Inferior parietal cortex (tissue), 1 donor: Measurements from ENCODE around the gene ASB15.

ENCODE experiments used
- DNase-seq: peaks from one replicate; pipeline ENCODE4 v3.0.0-alpha.2; 2016; ENCODE audit errors: extremely low spot score

Gene ASB15

DNA sequence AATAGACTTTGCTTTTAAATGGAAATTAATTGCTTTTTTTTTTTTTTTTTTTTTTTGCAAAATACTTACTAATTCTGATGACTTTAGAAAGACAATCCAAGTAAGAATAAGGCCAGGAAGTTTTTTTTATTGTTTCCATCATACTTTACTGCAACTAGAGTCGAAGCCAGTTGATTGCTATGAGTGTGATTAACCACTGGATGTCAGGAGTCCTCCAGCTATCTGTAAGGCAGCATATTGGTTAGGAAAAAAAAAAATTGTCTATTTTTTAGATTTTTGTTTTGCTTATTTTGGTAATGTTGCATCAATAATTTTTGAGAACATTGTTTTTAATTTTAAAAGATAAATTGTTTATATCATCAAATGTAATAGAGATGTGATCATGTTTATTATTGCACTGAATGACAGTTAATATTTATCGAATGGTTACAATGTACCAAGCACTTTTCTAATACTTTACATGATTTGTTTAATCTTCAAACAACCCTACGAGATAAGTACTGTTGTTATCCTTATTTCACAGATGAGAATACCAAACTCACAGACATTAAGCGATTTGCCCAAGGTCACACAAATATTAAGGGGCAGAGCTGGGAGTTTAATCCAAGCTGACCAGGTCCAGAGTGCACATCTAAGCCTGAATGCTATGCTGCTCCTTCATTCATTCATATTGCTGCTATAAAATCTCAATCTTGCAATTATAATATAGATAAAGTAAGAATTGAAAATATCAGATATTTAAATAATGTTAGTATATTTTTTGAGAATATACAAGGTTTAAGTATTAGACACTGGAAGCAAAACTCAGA is 34.1 kb downstream of the ASB15 start:
- peak; percentile 13 for DNase-seq

DNA sequence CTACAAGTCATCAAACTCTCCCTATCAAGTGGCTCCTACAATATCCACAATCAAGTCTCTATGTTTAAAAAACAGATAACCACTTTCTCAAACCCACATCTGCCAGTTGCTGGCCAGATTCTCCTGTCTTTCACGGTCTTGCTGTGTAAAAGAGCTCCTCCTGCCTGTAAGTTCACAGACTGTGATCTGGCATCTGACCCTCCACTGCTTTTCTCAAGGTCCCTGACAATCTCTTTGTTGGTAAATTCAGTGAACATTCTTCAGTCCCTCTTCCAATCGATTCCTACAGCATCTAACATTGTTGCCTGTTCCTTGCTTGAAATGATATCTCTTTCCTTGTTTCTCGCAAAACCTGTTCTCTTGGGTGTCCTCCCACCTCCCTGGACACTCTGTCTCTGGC is 35.6 kb downstream of the ASB15 start:
- DNase-seq, result no peak

DNA sequence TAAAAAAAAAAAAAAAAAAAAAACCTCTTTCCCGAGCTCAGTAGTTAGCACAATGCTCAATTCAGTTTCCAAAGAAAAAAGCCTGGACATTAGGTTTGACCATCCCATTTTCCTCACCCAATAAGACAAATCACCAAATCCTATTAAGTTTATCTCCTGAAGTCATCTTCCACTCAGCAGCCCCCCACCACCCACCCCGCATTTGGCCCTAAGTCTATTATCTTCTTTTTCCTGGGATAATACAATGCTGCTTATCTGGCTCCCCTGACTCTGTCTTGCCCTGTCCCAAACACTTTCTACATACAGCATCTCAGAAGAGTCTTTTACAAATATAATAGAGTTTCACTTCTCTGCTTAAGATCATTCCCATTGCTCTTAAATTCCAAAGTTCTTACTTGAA is 36.3 kb downstream of the ASB15 start:
- no peak for DNase-seq

DNA sequence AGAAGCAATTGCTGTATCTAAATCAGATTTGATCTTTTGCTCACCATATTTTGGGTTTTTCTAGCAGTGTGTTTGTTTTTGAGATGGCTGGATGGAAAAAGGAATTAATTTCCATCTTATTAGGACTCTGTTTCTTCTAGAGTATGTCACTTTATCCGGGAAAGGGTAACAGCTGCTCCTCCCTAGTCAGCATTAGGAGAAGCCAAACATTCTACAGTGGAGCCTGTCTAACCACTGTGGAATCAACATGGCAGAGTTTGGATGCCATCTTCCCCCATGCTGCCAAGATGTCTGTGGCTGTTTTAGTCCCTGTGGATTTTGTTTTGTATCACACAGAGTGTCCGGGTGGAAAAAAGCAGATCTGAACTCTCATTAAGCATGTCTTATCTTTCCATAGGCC is 38.0 kb downstream of the ASB15 start:
- DNase-seq, result no peak

DNA sequence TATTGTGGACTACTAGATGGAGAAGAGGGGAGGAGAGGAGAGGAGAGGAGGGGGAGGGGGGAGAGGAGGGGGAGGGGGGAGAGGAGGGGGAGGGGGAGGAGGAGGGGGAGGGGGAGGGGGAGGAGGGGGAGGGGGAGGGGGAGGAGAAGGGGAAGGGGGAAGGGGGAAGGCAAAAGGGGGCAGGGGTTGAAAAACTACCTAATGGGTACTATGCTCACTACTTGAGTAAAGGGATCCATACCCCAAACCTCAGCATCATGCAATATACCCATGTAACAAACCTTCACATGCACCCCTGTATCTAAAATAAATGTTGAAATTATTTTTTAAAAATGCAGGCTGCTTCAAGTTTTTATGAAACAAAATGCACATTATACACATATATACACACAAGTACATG is 39.0 kb downstream of the ASB15 start:
- DNase-seq, result no peak

DNA sequence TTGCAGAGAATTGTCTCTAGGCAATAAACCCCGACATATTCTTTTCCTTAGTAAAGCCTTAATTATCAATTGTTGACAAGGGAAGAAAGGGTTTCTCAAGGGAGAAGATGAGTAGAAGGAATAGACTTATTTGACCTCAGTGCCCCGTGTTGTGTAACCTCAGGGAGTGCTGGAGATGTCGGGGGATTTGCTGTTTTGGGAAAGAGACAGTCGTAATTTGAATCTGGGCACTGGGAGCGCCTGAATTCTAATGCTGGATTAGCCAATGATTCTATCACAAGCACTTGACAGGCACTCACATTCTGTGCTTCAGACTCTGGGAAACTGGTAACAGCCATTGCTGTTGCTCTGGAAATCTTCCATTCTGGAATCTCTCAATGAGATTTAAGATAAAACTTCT is 40.3 kb downstream of the ASB15 start:
- DNase-seq, result no peak

DNA sequence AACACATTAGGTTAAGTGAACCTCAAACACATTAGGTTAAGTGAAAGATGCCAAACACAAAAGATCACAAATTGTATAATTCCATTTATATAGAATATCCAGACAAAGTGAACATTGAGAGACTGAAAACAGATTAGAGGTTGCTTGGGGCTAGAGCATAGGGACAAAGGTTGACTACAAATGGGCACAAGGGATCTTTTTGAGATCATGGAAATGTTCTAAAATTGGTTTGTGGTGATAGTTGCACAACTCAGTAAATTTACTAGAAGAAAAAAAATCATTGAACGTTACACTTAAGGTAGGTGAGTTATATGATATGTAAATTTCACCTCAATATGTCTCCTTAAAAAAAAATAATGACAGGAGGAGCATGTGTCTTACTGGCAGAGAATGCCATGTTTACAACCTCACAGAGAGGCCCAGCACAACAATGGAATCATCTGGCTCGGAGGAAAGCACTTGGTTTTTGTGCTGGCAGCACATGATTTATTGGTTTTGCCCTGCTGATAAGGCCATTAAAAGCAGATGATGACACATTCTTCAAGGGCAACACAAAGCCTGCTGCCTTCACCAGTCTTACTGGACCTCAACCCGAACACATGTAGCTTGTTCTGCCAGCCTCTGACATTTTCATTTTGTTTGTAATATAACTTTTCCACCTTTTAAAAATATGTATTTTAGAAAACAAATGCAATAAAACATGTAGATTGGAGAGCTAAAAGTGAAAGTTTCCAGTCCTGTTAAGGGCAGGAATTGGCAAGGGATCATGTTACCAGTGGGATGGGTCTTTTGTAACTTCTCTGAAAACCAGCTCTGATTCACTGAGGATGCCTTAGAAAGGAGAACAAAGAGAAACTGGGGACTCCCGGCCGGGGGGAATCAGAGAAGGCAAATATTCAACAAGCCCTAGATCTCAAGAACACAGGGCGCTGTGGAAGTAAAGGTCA is 42.1 kb downstream of the ASB15 start:
- DNase-seq, result no peak

DNA sequence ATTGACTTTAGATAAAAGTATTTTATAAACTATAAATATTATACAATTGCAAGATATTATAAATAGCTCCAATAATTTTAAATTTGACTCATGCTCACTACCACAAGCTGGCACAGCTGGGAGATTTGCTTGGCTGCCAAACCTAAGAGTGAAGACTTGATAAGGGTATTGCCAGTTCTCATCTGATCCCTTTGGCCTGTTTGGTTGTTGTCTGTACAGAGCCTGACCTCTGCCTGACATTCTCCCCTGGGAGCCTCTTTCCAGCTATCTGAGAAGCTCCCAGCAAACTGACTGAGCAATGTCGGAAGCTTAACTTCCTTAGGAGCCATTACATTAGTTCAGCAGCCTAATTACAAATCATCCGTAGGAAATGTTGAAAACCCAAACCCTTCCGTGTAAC is 43.9 kb downstream of the ASB15 start:
- DNase-seq, result no peak

DNA sequence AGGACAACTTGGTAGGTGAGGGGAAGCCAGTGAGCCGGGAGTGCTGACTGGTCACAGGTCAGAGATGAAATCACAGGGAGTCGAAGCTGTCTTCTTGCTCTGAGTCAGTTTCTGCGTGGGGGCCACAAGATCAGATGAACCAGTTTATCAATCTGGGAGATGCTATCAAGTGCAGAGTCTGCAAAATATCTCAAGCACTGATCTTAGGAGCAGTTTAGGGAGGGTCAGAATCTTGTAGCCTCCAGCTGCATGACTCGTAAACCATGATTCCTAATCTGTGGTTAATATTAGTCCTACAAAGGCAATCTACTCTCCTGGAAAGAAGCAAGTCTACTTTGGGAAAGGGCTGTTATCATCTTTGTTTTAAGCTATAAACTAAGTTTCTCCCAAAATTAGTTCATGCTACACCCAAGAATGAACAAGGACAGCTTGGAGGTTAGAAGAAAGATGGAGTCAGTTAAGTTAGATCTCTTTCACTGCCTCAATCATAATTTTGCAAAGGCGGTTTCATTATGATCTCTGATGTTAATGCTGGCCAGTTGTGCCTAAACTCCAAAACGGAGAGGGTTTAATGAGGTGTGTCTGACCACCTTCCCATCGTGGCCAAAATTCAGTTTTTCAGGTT is 45.6 kb downstream of the ASB15 start:
- no peak for DNase-seq

DNA sequence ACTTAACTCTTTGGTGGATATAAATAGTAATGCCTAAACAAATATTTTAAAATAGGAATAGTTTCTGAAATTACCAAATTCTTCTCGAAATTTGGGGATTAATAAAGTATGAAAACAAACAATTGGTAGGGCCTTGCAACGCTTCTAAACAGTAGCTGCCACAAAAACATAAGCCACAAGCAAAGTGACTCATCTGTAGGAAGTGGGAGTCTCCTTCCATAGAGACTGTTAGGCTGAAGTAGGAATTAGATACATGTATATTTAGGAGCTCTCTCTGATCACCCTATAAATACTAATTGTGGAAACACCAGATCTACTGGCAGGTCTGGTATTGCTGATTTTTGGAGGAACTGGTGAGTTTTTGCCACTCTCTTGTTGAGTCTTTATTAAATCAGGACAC is 48.3 kb downstream of the ASB15 start:
- DNase-seq, result no peak

DNA sequence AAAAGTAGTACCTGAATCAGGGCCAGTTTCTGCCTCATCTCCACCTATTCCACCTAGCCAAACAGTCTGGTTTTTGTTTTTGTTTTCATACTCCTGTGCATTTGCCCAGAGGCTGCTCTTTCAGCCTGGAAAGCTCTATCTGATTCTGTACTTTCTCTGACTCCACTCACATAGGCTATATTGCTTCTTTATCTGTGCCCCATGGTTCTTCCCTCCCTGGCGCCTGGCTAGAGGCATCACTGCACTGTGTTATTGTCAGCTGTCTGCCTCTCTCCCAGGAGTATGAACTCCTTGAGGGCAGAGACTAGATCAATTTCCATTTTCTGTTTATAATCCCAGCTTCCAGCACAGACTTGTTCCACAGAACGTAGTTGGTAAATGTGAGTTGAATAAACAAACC is 49.0 kb downstream of the ASB15 start:
- DNase-seq, result no peak

DNA sequence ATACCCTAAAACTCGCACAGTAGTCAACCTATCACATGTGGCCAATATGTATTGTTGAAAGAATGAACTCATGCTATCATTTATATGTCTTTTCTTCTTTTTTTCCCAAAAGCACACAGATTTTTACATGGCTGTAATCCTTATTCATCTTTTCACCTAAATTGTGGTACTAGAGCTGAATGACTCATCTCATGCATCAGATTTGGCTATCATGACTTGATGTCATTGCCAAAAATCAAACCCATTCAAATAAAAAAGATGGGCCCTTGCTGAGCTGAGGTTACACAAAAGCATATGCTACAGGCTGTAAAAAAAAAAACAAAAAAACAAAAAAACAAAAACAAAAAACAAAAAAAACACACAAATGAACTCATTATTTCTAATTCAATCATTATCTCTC is 50.8 kb downstream of the ASB15 start:
- no peak for DNase-seq

DNA sequence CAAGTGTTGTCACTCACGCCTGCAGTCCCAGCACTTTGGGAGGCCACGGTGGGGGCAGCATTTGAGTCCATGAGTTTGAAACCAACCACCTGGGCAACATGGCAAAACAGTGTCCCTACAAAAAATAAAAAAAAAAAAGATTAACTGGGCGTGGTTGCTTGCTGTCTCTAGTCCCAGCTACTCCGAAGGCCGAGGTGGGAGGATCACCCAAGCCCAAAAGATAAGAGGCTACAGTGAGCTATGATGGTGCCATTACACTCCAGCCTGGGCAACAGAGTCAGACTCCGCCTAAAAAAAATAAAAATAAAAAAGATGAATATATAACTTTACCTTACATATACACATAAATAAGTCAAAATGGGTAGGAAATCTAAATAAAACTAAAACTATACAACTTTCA is 51.5 kb downstream of the ASB15 start:
- DNase-seq, result no peak

DNA sequence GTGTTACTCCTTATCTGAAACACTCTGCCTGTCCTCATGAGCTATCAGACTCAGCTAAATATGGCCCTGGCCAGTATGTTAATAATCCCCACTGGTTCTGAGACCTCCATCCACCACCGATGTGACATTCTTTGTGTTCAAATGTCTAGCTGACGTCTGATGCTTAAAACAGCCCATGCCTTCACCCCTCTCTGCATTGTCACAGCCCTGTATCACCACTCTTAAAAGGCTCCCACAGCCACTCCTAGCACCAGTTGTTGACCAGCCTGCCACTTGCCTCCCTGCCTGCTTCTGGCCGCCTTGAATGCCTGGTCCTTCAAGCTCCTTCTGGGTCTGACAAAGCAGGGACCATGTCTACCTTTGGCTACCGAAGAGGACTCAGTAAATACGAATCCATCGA is 54.0 kb downstream of the ASB15 start, which contains the start of gene LMOD2:
Gene LMOD2, plus strand, starts transcription at position 253 of the 400 bp plus-strand sequence. Its CDS starts 98 bp downstream, at position 351.
- no peak for DNase-seq

DNA sequence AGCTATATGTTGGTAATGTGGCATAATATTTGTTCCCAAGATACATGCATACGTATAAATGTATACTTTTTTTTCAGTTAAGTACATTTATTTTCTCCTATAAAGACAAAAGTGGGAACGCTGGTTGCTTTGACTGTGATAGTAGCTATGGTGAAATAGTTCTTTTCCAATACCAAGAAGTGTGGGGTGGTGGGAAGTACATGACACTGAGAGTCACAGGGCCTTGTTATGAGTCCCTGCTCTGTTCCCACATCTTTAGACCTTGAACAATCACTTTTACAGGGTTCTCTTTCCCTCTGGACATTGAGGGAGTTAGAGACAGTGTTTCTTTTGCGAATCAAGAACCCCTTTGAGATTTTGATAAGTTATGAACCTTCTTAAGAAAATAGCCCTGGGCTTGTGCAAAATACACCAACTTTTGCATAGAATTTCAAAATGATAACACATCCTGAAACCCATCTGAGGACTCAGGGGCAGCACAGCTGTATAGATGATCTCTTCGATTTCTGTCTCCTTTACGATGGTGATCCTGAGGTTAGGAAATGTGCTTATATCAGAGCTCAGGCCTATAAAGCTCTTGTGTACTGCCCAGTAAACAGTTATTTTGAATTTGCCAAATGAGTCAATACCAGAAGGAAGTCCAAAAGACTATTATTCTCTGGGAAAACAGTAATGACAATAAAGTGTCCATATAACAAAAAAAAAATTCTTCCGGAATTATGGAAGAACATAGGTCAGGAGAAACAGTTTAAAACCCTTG is 55.1 kb downstream of the ASB15 start:
- no peak for DNase-seq

DNA sequence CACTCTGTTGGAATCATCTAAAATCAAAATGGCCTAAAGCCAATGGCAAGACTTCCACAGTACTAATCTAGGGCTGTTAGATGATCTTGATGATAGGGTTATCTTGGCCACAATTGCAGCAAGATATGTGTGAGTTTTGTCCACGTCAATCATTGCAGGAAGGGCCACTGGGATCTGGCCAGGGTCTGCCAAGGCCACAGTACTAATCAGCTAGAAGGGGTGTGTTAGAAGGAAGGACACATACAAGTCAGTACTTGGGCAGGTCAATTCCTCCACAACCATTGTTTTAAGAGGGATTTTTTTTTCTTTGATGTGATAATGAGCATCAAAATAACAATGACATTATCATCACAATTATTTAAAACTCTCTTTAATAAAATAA is 55.7 kb downstream of the ASB15 start:
- no peak for DNase-seq

DNA sequence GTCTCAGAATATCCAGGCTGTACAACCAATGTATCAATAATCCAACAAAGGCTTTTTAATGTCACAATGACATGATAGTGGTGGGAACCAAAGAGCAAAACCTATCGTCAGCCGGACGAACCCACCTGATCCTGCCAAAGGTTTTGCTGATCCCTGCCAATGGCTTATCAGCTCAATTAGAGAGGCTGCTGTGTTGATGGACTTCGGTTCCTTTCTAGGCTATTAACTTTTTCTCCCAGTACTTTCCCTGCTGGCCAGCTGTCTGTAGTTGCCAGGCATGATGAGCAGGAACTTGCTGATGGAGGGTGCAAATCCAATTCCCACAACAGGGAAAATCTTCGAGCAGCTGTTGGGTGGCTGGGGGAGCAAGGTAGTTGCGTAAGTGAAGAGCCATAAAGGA is 56.4 kb downstream of the ASB15 start:
- no peak for DNase-seq

DNA sequence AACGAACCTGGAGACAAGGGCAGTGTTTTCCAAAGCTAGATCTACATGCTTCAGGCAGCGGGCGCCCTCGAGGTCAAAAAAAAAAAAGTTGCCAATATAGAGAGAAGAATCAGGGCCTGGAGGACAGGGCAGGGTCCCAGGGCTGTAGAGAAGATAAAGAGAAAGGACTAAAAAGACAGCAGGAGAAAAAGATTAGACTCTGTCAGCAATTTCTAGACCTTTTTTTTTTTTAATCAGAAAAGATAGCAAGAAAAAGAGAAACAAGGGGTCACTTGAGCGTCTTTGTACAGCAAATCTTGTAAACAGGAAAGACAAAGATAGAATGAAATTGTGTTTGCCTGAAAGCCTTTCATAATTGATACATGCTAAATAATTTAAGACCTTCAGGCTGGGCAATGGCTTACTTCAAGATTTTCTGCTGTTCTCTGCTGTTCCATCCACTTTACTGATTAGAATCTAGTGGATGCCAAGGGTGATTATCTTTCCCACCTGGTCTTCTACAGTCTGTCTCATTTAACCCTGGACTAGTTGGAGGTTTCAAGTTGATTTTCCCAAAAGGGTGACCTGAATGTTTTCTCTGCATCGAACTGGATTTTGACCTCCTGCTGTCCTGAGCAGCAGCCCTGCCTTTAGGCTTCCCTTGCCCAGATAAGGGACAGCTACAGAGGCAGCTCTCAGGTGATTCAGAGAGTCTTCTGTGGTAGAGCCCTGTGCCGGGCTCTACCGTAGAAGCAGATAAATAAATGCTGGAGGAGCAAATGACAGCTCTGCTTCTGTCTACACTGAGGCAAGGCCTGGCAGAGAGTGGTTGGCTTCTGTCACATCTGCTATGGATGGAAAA is 59.1 kb downstream of the ASB15 start:
- DNase-seq, result no peak

DNA sequence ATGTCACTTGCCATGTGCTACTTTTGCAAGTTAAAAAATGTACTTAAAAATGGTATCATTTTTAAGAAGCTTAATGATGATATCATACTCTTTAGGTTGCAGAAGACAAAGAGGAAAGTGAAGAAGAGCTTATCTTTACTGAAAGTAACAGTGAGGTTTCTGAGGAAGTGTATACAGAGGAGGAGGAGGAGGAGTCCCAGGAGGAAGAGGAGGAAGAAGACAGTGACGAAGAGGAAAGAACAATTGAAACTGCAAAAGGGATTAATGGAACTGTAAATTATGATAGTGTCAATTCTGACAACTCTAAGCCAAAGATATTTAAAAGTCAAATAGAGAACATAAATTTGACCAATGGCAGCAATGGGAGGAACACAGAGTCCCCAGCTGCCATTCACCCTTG is 60.1 kb downstream of the ASB15 start:
- DNase-seq, result no peak

DNA sequence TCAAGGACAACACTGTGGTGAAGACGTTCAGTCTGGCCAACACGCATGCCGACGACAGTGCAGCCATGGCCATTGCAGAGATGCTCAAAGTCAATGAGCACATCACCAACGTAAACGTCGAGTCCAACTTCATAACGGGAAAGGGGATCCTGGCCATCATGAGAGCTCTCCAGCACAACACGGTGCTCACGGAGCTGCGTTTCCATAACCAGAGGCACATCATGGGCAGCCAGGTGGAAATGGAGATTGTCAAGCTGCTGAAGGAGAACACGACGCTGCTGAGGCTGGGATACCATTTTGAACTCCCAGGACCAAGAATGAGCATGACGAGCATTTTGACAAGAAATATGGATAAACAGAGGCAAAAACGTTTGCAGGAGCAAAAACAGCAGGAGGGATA is 60.7 kb downstream of the ASB15 start:
- no peak for DNase-seq

DNA sequence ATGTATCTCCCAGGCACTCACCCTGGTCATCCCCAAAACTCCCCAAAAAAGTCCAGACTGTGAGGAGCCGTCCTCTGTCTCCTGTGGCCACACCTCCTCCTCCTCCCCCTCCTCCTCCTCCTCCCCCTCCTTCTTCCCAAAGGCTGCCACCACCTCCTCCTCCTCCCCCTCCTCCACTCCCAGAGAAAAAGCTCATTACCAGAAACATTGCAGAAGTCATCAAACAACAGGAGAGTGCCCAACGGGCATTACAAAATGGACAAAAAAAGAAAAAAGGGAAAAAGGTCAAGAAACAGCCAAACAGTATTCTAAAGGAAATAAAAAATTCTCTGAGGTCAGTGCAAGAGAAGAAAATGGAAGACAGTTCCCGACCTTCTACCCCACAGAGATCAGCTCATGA is 61.1 kb downstream of the ASB15 start:
- DNase-seq, result no peak
